Measurements from ENCODE around the gene EIF4ENIF1. TPM values are rescaled to one million over a fixed set of nuclear protein-coding genes. Genes with fewer than 3 reads are reported as not detected.

Gene EIF4ENIF1
- total RNA-seq, 6 experiments from 2014 or later = 23.7 to 27.3 (median 25.5) TPM

DNA sequence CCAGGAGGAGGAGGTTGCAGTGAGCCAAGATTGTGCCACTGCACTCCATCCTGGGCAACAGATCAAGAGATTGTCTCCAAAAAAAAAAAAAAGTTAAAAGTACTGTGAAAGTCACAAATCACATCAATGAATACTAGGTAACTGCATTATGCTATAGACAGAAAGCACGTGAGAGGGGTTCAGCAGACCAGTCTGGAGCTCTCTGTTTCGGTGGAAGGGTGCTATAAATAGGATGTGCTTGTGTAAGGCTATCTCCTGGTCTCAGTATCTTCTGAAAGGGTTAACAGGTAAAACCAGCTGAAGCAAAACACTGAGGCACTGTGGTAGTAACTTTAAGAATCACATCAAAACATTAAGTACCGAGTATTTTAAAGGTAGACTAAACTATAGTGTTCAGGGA lies 43.4 kb downstream of the EIF4ENIF1 start:
- Mint-ChIP-seq H3K27me3 (ENCODE audit: insufficient read depth) (peaks cover 2% of the 10 kb centered on the region; the same call in 1 of the 2 replicates), H3K4me1 (ENCODE audit: low read depth) (no peaks in the 10 kb centered on the region), H3K9me3 (no peaks in the 10 kb centered on the region), H3K4me3 (no peak overlapping the region), H3K27ac (no peak overlapping the region), H3K36me3 (ENCODE audit: low read depth) (peaks cover 23% of the 10 kb centered on the region)
- DNase-seq = no peak
- TF ChIP-seq, protein P1, sequence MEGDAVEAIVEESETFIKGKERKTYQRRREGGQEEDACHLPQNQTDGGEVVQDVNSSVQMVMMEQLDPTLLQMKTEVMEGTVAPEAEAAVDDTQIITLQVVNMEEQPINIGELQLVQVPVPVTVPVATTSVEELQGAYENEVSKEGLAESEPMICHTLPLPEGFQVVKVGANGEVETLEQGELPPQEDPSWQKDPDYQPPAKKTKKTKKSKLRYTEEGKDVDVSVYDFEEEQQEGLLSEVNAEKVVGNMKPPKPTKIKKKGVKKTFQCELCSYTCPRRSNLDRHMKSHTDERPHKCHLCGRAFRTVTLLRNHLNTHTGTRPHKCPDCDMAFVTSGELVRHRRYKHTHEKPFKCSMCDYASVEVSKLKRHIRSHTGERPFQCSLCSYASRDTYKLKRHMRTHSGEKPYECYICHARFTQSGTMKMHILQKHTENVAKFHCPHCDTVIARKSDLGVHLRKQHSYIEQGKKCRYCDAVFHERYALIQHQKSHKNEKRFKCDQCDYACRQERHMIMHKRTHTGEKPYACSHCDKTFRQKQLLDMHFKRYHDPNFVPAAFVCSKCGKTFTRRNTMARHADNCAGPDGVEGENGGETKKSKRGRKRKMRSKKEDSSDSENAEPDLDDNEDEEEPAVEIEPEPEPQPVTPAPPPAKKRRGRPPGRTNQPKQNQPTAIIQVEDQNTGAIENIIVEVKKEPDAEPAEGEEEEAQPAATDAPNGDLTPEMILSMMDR (IDR thresholded peaks at IDR 0.05) = no peak

DNA sequence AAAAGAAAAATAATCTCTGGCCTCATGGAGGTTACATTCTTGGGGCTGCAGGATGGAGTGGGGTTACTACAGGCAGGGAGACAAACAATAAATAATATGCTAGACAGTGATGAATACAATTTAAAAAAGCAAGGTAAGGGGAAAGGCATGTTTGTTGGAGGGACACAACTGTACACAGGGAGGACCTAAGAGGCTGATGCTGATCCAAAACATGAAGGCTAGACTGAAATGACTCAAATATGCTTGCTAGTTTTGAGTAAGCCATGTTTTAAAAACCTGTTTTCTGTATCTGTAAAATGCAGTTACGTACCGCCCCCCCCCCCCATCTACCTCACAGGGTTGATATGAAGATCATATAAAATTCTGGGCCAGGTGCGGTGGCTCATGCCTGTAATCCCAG lies 44.0 kb downstream of the EIF4ENIF1 start:
- Mint-ChIP-seq H3K4me1 (ENCODE audit: low read depth) (no peaks in the 10 kb centered on the region), H3K27ac (no peak overlapping the region), H3K9me3 (no peaks in the 10 kb centered on the region), H3K4me3 (no peak overlapping the region), H3K36me3 (ENCODE audit: low read depth) (peaks cover 24% of the 10 kb centered on the region), H3K27me3 (ENCODE audit: insufficient read depth) (peaks cover 2% of the 10 kb centered on the region; the same call in 1 of the 2 replicates)
- no peak for DNase-seq
- TF ChIP-seq, protein P1 (IDR thresholded peaks at IDR 0.05) = no peak

DNA sequence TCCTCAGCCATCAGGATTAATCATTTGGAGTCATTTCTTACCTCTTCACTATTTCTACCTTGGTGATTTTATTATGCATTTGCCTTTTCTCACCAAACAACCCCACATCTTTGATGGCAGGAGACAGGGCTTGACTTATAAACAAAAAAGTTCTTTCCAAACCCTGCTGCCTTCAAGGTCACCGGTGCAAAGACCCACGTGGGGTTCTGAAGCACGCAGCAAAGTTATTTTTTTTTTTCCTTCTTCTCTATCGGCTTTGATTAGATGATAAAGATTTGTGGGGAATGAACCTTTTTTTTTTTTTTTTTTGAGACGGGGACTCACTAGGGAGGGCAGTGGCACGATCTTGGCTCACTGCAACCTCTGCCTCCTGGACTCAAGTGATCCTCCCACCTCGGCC lies 46.1 kb downstream of the EIF4ENIF1 start:
- peaks cover 41% of the 10 kb centered on the region for H3K36me3 Mint-ChIP-seq (ENCODE audit: low read depth)
- peaks cover 2% of the 10 kb centered on the region; the same call in 1 of the 2 replicates for H3K27me3 Mint-ChIP-seq (ENCODE audit: insufficient read depth)
- H3K4me1 Mint-ChIP-seq (ENCODE audit: low read depth) = no peaks in the 10 kb centered on the region
- TF ChIP-seq, protein P1 (IDR thresholded peaks at IDR 0.05) = no peak
- H3K4me3 Mint-ChIP-seq = no peak overlapping the region
- no peak for DNase-seq
- no peak overlapping the region for H3K27ac Mint-ChIP-seq
- H3K9me3 Mint-ChIP-seq = no peaks in the 10 kb centered on the region

DNA sequence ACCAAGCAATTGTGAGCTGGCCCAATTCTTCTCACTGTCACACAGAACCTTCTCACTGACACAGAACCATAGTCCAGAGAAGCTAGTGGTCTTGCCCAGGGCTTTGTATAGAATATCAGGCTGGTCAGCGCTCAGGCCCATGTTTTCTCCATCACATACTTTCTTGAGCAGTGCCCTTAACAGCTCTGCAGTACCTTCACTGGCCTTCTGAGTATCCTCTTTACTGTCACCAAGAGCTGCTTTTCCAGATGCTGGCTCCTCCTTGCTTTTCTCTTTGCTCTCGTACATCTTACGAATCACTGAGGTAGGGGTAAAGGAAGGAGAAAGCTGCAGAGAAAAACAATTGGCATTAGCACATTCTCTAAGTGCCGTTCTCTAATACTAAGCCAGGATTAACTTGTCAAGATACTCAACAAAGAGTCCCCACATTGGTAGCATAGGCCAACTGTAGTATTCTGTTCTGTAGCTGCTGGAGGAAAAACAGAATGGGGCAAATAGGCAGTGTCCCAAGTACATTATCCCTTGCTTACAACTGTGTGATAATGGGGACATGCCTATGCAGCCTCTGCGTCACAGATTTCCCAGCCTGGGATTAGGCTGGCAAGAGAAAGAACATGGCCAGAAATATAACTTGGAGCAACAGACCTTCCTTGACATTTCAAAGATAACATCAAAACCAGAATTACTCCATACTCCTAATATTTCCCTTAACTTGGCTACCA lies 46.7 kb downstream of the EIF4ENIF1 start:
- Mint-ChIP-seq H3K9me3 (no peaks in the 10 kb centered on the region), H3K4me3 (no peak overlapping the region), H3K36me3 (ENCODE audit: low read depth) (peaks cover 45% of the 10 kb centered on the region), H3K4me1 (ENCODE audit: low read depth) (no peaks in the 10 kb centered on the region), H3K27me3 (ENCODE audit: insufficient read depth) (no peaks in the 10 kb centered on the region; the same call in 1 of the 2 replicates), H3K27ac (no peak overlapping the region)
- TF ChIP-seq, protein P1 (IDR thresholded peaks at IDR 0.05) = no peak
- DNase-seq = no peak

DNA sequence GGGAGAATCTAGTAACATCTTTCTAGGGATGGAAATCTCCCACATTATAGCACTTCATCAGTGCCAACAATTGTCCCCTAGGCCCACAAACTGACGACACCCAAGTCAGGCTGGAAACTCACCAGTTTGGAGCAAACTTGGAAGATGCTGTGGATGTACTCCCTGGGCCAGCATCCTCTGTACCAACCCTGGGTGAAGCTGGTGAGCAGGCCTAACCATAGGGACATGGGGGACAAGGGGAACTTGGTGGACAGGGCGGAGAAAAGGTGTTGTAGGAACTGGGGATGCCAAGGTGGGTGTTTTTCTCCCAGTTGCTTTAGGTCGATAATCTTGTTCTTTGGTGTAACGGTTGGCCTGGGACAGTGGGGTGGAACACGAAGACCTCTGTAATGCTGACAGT lies 48.0 kb downstream of the EIF4ENIF1 start:
- Mint-ChIP-seq H3K36me3 (ENCODE audit: low read depth) (peaks cover 54% of the 10 kb centered on the region), H3K27ac (peak overlapping the region; percentile 17; the same call in 1 of the 2 replicates), H3K27me3 (ENCODE audit: insufficient read depth) (no peaks in the 10 kb centered on the region; the same call in none of the 2 replicates), H3K4me3 (no peak overlapping the region), H3K9me3 (no peaks in the 10 kb centered on the region), H3K4me1 (ENCODE audit: low read depth) (no peaks in the 10 kb centered on the region)
- TF ChIP-seq, protein P1 (IDR thresholded peaks at IDR 0.05) = no peak
- DNase-seq = no peak
